Activated CD4-positive, alpha-beta T cell treated with anti-CD3 and anti-CD28 coated beads, Interleukin-2, amount 10 ng/mL, durations not matched to agents 7 days and 5 days (primary cell): ENCODE measurements around the gene ENTPD8. TPM values are rescaled to one million over a fixed set of nuclear protein-coding genes. Genes with fewer than 3 reads are reported as not detected.

Source experiments
- CTCF ChIA-PET: fragments of 350-600 bp; sonication (Branson Sonifier 250); formaldehyde crosslinking; loops from one replicate; lab custom pipeline; 2021; ENCODE audit warnings: antibody characterized with exemption; lab: Charles Lee
- POLR2A ChIA-PET: fragments of 350-600 bp; sonication (Branson Sonifier 250); formaldehyde crosslinking; loops from one replicate; lab custom pipeline; 2021; ENCODE audit warnings: antibody characterized with exemption; lab: Charles Lee
- DNase-seq: peaks from one replicate; pipeline ENCODE4 v3.0.0-alpha.2; 2020
- H3K27ac Mint-ChIP-seq: one replicate; pipeline ENCODE4 v1.8.0; 2021; ENCODE audit warnings: mild to moderate bottlenecking, moderate library complexity, mixed read lengths
- H3K27me3 Mint-ChIP-seq: one replicate; pipeline ENCODE4 v1.8.0; 2021; ENCODE audit warnings: mixed read lengths
- H3K36me3 Mint-ChIP-seq: one replicate; pipeline ENCODE4 v1.8.0; 2021; ENCODE audit warnings: low read depth, mixed read lengths
- H3K4me1 Mint-ChIP-seq: one replicate; pipeline ENCODE4 v1.8.0; 2021; ENCODE audit warnings: mixed read lengths
- H3K4me3 Mint-ChIP-seq: one replicate; pipeline ENCODE4 v1.8.0; 2021; ENCODE audit warnings: mild to moderate bottlenecking, moderate library complexity, mixed read lengths
- H3K9me3 Mint-ChIP-seq: one replicate; pipeline ENCODE4 v1.8.0; 2021; ENCODE audit warnings: mixed read lengths
- total RNA-seq, 2 experiments: library from RNA; stranded (reverse); gene quantifications; one replicate each; pipeline ENCODE4 v1.2.3, GENCODE V29; 2021

Gene ENTPD8
- total RNA-seq, 2 experiments from 2014 or later: not detected

DNA sequence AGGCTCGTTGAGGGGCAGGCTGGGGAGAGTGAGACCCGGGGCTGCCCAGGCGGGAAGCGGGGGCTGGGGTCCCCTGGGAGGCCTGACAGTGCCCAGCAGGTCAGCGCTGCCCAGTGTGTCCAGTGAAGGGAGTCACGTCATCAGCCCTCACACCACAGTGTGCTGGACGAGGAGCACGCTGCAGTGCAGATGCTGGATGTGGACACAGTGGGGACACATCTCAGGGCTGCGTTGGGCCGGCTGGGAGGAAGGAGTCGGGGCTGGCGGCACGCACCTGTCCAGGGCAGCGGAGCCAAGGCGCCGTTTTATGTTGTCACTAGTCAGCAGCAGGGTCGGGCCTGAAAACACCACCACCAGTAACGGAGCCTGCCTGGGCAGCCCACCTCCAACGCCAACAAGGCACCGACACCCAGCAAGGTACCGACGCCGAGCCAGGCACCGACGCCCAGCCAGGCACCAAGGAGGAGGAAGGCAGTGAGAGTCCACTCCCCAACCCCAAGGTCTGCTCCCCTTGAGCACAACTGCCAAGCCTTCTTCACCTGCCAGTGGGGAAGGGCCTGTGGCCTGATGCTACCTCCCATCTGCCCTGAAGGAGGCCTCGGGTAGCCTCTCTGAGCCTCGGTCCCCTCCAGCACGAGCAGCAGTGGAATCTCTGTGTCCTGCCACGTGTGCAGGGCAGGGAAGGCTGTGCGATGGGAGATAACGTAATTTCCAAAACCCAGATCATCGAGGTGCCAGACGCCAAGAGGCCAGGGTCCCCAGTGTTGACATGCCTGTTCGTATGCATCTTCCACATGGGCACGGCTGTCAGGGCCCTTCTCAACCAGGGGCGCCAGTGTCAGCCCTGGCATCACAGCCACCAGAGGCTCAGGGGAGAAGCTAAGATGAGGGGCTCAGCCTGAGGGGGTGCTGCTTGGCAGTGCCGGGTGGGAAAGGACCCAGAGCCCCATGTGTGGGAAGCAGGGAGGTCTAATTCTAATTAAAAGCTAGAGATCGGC, 39.8 kb upstream of the ENTPD8 start:
- ChIA-PET POLR2A (no interaction called here), CTCF (no interaction called here)
- Mint-ChIP-seq H3K27me3 (no peaks in the 10 kb centered on the region), H3K27ac (peak overlapping the region; percentile 87), H3K36me3 (no peaks in the 10 kb centered on the region), H3K4me3 (no peak overlapping the region), H3K4me1 (peaks cover 35% of the 10 kb centered on the region), H3K9me3 (peaks cover 3% of the 10 kb centered on the region)
- no peak for DNase-seq

DNA sequence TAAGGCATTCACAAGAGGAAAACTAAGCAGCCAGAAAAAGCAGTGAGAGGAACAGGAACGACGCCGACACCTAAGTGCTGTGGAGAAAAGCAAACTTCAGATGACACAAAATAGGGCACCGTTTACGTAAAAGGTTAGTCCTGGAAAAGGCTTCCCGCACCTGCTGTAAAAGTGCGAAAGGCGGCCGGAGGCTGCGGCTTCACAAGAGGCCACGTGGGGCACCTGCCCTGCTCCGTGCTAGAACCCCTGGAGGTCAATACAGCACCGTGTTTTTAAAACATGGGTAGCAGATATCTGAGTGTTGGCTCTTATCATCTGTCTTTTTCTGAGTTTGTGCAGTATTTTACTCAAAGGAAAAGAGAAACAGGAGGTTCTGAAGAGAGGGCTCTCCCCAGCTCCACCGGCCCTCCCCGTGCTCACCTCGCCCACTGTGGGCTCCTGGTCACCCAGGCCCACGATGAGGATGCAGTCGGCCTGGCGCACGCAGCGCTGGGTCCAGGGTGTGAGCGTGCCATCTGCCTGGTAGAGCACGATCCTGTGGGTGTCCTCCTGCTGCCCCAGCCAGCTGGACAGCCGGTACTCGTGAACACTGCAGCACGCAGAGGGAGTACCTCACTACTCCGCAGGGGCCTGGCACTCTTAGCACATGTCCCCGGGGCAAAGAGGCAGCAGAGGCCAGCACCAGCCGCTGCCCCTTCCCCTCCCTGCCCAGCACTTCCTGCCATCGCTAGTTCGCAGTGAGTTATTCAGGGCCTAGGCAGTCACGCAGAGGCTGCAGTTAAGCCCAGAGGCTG, 38.9 kb upstream of the ENTPD8 start:
- no peak overlapping the region for H3K27ac Mint-ChIP-seq
- H3K4me3 Mint-ChIP-seq: no peak overlapping the region
- no peaks in the 10 kb centered on the region for H3K27me3 Mint-ChIP-seq
- ChIA-PET CTCF (interaction anchor here (1.3 kb wide), 1 partner anchor 52 kb away, joined by 3 read pairs; no protein-coding TSS in a partner anchor), POLR2A (no interaction called here)
- H3K9me3 Mint-ChIP-seq: peaks cover 8% of the 10 kb centered on the region
- peaks cover under 1% of the 10 kb centered on the region for H3K36me3 Mint-ChIP-seq
- peaks cover 35% of the 10 kb centered on the region for H3K4me1 Mint-ChIP-seq
- no peak for DNase-seq

DNA sequence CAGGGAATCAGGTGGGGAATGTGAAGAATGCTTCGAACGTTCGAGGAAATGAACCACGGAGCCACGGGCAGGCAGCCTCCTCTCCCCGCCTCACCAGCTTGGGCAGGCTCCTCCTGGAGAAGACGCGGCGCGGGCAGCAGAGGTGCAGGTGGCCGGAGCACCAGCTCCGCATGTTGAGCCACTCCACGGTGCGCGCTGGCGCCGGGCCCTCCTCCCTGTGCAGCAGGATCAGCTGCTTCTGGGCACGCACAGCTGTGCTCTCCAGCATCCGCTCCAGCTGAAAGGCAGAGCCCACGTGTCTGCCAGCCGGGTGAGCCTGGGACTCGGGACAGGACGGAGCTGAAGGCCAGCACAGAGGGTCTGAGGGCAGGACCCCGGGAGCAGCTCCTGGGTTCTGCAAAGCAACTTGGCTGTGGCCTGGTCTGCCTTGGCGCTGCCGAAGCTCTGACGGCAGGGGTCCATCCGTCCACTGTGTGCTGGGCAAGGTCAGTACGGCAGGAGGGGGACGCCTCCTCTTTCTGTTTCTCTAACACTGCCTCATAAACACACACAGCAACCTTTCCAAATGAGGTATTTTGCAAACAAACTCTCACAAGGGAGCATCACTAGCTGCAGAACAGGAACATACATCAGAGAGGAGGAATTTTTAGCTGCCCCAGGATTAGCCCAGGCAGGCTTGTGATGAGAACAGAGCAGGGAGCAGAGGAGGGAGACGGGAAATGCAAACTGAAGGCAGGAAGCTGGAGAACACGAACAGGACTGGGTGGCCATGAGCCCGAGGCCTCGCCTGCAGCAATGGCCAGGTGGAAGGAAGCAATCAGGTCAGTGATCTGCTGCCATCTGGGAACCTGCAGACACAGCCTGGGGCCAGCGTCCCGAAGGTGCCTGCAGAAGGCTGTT, 38.1 kb upstream of the ENTPD8 start:
- no peak for DNase-seq
- H3K4me1 Mint-ChIP-seq: peaks cover 35% of the 10 kb centered on the region
- no peak overlapping the region for H3K27ac Mint-ChIP-seq
- peaks cover 4% of the 10 kb centered on the region for H3K36me3 Mint-ChIP-seq
- no peaks in the 10 kb centered on the region for H3K27me3 Mint-ChIP-seq
- ChIA-PET CTCF (interaction anchor here (1.3 kb wide), 1 partner anchor 53 kb away, joined by 3 read pairs; no protein-coding TSS in a partner anchor), POLR2A (no interaction called here)
- no peak overlapping the region for H3K4me3 Mint-ChIP-seq
- H3K9me3 Mint-ChIP-seq: peaks cover 11% of the 10 kb centered on the region

DNA sequence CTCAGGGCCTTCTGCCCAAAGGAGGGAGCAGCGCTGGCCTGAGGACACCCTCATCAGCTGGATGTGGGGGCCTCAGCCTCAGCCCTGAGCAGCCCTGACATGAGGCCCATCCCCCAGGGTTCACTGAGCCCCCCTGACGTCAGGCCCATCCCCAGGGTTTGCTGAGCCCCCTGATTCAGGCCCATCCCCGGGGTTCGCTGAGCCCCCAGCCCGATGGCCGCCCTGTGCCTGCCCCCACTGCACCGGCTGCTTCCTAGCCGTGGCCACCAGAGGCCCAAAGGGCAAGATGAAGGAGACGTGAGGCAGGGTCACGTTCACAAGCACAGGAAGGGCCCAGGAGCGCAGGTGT, 37.4 kb upstream of the ENTPD8 start:
- POLR2A ChIA-PET: no interaction called here
- H3K9me3 Mint-ChIP-seq: peaks cover 15% of the 10 kb centered on the region
- H3K4me3 Mint-ChIP-seq: no peak overlapping the region
- H3K36me3 Mint-ChIP-seq: peaks cover 7% of the 10 kb centered on the region
- H3K27me3 Mint-ChIP-seq: no peaks in the 10 kb centered on the region
- H3K27ac Mint-ChIP-seq: no peak overlapping the region
- H3K4me1 Mint-ChIP-seq: peaks cover 31% of the 10 kb centered on the region
- DNase-seq: no peak
- CTCF ChIA-PET: interaction anchor here (1.3 kb wide), 1 partner anchor 53 kb away, joined by 3 read pairs; no protein-coding TSS in a partner anchor

DNA sequence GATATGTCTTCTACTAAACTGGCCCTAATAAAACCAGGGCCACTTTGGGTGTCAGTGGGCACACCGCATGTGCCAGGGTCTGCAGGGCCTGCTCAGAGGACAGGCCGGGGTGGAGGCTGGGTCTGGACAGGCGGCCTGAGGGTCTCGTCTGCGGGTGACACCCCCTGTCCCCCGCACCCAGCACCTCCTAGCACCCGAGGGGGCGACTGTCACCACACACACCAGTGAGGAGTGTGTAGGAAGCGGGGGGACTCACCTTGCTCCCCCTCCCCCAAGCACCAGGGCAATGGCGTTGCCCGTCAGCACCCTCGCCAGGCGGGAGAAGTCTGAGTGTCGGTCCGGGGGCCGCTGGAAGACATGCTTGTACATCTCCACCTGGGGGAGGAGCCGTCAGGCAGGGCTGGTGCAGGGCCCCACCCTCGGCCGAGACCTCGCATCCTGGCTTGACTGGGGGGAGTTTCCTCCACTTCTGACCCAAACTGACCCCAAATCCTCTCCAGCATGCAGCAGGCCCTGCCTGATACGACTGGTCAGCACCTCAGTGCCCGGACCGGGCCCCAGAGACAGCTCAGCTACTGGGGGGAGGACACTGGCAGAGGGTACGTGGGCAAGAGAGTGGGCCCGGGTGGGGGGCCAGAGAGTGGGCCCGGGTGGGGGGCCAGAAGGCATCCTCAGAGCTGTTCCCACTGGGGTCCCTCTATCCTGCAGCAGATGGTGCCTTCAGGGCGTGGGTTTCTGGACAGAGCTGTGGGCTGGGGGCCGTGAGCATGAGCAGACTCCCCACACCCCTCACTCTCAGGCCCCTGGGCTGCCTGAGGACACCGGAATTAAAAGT, 36.8 kb upstream of the ENTPD8 start:
- Mint-ChIP-seq H3K27me3 (no peaks in the 10 kb centered on the region), H3K4me1 (peaks cover 27% of the 10 kb centered on the region), H3K27ac (no peak overlapping the region), H3K9me3 (peaks cover 21% of the 10 kb centered on the region), H3K4me3 (no peak overlapping the region), H3K36me3 (peaks cover 11% of the 10 kb centered on the region)
- no peak for DNase-seq
- CTCF ChIA-PET: no interaction called here
- POLR2A ChIA-PET: no interaction called here

DNA sequence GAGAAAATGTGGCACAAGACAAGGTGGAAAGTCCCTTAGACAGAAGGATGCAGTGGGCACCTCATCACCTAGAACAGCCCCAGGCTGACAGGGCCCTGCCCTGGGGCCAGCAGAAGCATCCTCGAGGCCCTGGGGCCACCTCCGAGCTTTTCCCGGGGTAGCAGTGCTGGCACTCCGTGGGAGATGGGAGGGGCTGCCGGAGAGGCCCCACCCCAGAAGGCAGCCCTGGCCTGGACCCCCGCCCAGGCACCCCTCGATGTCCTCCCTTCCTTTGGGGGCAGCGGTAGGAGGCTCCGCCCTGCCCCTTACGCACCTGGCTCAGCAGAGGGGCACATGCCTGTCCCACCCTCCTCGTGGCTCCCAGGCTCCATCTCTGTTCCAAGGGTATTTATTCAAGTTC, 35.7 kb upstream of the ENTPD8 start:
- no peaks in the 10 kb centered on the region for H3K27me3 Mint-ChIP-seq
- POLR2A ChIA-PET: no interaction called here
- H3K27ac Mint-ChIP-seq: no peak overlapping the region
- H3K4me3 Mint-ChIP-seq: no peak overlapping the region
- no peak for DNase-seq
- CTCF ChIA-PET: no interaction called here
- peaks cover 24% of the 10 kb centered on the region for H3K9me3 Mint-ChIP-seq
- peaks cover 14% of the 10 kb centered on the region for H3K36me3 Mint-ChIP-seq
- H3K4me1 Mint-ChIP-seq: peaks cover 16% of the 10 kb centered on the region

DNA sequence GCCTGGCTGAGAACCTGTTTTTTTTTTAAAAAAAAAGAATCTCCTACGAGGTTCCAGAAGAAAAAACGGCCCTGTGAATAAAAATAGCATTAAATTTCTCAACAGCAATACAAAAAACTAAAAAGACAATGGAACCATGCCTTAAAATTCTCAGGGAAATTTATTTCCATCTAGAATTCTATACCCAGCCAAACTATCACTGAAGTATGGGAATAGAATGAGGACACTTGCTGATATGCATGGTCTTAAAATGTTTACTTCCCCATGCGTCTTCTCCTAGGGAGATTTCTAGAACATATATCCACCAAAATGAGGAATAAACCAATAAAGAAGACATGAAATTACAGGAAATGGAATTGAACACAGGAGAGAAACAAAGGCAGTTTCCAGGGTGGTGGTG, 34.5 kb upstream of the ENTPD8 start:
- H3K36me3 Mint-ChIP-seq: peaks cover 14% of the 10 kb centered on the region
- POLR2A ChIA-PET: no interaction called here
- no peak overlapping the region for H3K27ac Mint-ChIP-seq
- CTCF ChIA-PET: interaction anchor here (0.6 to 1.0 kb wide), 2 partner anchors 14 to 160 kb away, joined by 3 to 5 read pairs; no protein-coding TSS in a partner anchor
- peaks cover 2% of the 10 kb centered on the region for H3K27me3 Mint-ChIP-seq
- H3K9me3 Mint-ChIP-seq: peaks cover 27% of the 10 kb centered on the region
- DNase-seq: no peak
- H3K4me1 Mint-ChIP-seq: peaks cover 10% of the 10 kb centered on the region
- H3K4me3 Mint-ChIP-seq: no peak overlapping the region

DNA sequence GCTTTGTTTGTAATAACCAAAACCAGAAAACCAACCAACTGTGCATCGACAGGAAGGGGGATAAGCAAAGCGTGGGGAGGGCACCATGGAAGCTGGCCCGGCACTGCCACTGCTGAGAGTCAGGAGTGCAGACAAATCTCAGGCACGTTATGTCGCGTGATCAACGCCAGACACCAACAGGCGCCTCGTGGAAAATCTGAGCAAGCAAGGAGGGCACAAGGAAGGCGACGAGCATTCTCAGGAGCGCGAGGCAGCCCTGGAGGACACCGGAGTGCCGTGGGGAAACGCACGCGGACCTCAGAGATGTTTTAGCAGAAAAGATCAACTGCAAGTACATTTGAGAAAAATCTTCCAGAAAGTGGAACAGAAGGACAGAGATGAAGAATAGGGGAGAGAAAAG, 33.1 kb upstream of the ENTPD8 start:
- ChIA-PET CTCF (no interaction called here), POLR2A (no interaction called here)
- Mint-ChIP-seq H3K4me3 (no peak overlapping the region), H3K4me1 (peaks cover 11% of the 10 kb centered on the region), H3K27ac (peak overlapping the region; percentile 73), H3K36me3 (peaks cover 14% of the 10 kb centered on the region), H3K27me3 (peaks cover 9% of the 10 kb centered on the region), H3K9me3 (peaks cover 27% of the 10 kb centered on the region)
- DNase-seq: no peak

DNA sequence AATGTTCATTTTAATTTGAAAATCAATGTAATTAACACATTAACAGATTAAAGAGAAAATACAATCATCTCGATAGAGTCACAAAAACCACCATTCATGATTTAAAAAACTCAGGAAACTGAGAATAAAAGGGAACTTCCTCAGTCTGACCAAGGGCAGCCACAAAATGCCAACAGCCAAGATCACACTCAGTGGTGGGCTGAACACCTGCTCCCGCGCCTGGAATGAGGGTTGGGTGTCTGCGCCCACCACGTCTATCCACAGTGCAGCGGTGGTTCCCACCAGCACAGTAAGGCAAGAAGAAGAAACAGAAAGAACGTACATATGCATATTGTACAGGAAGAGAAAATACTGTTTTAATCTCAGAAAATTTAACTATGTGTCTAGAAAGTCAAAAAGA, 29.6 kb upstream of the ENTPD8 start:
- no peak overlapping the region for H3K4me3 Mint-ChIP-seq
- CTCF ChIA-PET: interaction anchor here (0.5 to 1.2 kb wide), 2 partner anchors 162 to 209 kb away, joined by 3 to 4 read pairs; no protein-coding TSS in a partner anchor
- H3K36me3 Mint-ChIP-seq: peaks cover 14% of the 10 kb centered on the region
- peaks cover 14% of the 10 kb centered on the region for H3K27me3 Mint-ChIP-seq
- H3K27ac Mint-ChIP-seq: no peak overlapping the region
- peaks cover 11% of the 10 kb centered on the region for H3K4me1 Mint-ChIP-seq
- peaks cover 22% of the 10 kb centered on the region for H3K9me3 Mint-ChIP-seq
- POLR2A ChIA-PET: no interaction called here
- no peak for DNase-seq

DNA sequence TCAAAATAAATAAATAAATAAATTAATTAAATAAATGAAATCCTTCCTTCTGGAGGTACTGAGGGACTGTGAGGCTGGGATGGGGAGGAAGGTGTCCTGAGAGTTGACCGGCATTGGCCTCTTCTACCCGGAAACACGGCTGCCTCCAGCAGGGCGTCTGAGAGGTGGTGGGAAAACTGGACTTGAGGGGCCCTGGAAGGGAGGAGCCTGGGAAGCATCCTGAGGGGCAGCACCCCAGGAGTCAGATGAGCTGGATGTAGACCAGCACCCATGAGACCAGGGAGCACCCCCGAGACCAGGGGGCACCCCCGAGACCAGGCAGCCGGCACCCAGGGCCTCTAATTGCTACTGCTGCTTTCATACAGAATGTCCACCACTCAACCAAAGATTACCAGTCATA, 26.7 kb upstream of the ENTPD8 start:
- Mint-ChIP-seq H3K4me1 (peaks cover 13% of the 10 kb centered on the region), H3K36me3 (peaks cover 3% of the 10 kb centered on the region), H3K9me3 (peaks cover 5% of the 10 kb centered on the region), H3K27ac (peak overlapping the region; percentile 36), H3K4me3 (no peak overlapping the region), H3K27me3 (peaks cover 14% of the 10 kb centered on the region)
- no peak for DNase-seq
- ChIA-PET CTCF (interaction anchor here (1.6 kb wide), 1 partner anchor 23 kb away, joined by 3 read pairs; no protein-coding TSS in a partner anchor), POLR2A (no interaction called here)

DNA sequence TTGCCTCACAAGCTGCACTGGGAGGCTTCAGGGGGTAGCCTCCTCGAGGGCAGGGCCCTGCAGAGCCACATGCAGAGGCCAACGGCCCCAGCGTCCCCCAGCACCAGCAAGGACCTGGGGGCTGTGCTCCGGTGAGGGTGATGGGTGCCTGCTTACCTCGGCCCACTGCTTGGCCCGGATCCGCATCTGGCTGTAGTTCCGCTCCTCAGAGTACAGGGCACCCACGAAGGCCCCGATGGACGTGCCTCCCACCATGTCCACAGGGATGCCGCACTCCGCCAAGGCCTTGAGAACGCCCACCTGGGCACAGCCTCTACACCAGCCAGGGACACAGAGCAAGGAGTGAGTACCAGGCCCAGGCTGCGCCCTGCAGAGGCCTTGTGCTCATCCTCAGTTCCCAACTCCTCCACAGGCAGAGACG, 26.0 kb upstream of the ENTPD8 start:
- peaks cover 3% of the 10 kb centered on the region for H3K9me3 Mint-ChIP-seq
- H3K4me3 Mint-ChIP-seq: no peak overlapping the region
- H3K27me3 Mint-ChIP-seq: peaks cover 14% of the 10 kb centered on the region
- no peak for DNase-seq
- POLR2A ChIA-PET: no interaction called here
- peak overlapping the region; percentile 55 for H3K27ac Mint-ChIP-seq
- H3K4me1 Mint-ChIP-seq: peaks cover 15% of the 10 kb centered on the region
- CTCF ChIA-PET: no interaction called here
- H3K36me3 Mint-ChIP-seq: no peaks in the 10 kb centered on the region
